ENCODE results near the gene PLEKHA7.

- no peak for TF ChIP-seq EZH2 (IDR thresholded peaks at IDR 0.05; ENCODE audit: low read length, unreplicated experiment)
- no peak for TF ChIP-seq EZH2phosphoT487 (IDR thresholded peaks at IDR 0.05; ENCODE audit: borderline replicate concordance, low read length)
- TF ChIP-seq CTCF (conservative IDR thresholded peaks at IDR 0.05; ENCODE audit: low read depth, low read length), result no peak
These were observed 114.4 kb downstream of the PLEKHA7 start for GRCh38 chr11:16899708-16900303.

Data from PC-3 (cell line).